DLD1 (cell line): ENCODE measurements around the gene ELK3.

ENCODE experiments used
- in situ Hi-C: cut with HindIII; loops from 2 replicates; pipeline ENCODE4 v1.10.0; 2017; ENCODE audit warnings: low sequenced_read_pairs

ELK3 gene

GRCh38 chr12:96256672-96257361 is 62.6 kb downstream of the ELK3 start:
- in situ Hi-C loops, result no loop called here

GRCh38 chr12:96257550-96258103 is 63.5 kb downstream of the ELK3 start:
- in situ Hi-C loops, result no loop called here

- in situ Hi-C loops, result no loop called here
Measured at GRCh38 chr12:96258104-96258961, 64.2 kb downstream of the ELK3 start.

GRCh38 chr12:96260231-96260630 is 66.1 kb downstream of the ELK3 start:
- in situ Hi-C loops, result no loop called here

- in situ Hi-C loops, result no loop called here
Measured at GRCh38 chr12:96260644-96261043, 66.5 kb downstream of the ELK3 start.

- in situ Hi-C loops, result no loop called here
Measured at GRCh38 chr12:96261557-96261956, 67.4 kb downstream of the ELK3 start.

GRCh38 chr12:96263449-96263902 is 69.3 kb downstream of the ELK3 start:
- in situ Hi-C loops, result no loop called here

- in situ Hi-C loops, result no loop called here
Measured at GRCh38 chr12:96265400-96265799, 71.2 kb downstream of the ELK3 start.

- in situ Hi-C loops, result no loop called here
Measured at GRCh38 chr12:96265836-96266235, 71.7 kb downstream of the ELK3 start.

- in situ Hi-C loops, result no loop called here
Measured at GRCh38 chr12:96266238-96266637, 72.1 kb downstream of the ELK3 start.

GRCh38 chr12:96271469-96272199 is 77.5 kb downstream of the ELK3 start:
- in situ Hi-C loops, result no loop called here

- in situ Hi-C loops, result no loop called here
Measured at GRCh38 chr12:96274331-96274730, 80.2 kb downstream of the ELK3 start.

GRCh38 chr12:96285158-96285557 is 91.0 kb downstream of the ELK3 start:
- in situ Hi-C loops, result no loop called here

GRCh38 chr12:96289067-96289466 is 94.9 kb downstream of the ELK3 start:
- in situ Hi-C loops, result no loop called here

GRCh38 chr12:96293093-96293492 is 98.9 kb downstream of the ELK3 start:
- in situ Hi-C loops, result no loop called here

- in situ Hi-C loops, result no loop called here
Measured at GRCh38 chr12:96294831-96295230, 100.7 kb downstream of the ELK3 start.

GRCh38 chr12:96295532-96296160 is 101.5 kb downstream of the ELK3 start:
- in situ Hi-C loops, result no loop called here

GRCh38 chr12:96297504-96297903 is 103.3 kb downstream of the ELK3 start:
- in situ Hi-C loops, result no loop called here

GRCh38 chr12:96300064-96300463 is 105.9 kb downstream of the ELK3 start:
- in situ Hi-C loops, result no loop called here

GRCh38 chr12:96301732-96302131 is 107.6 kb downstream of the ELK3 start:
- in situ Hi-C loops, result no loop called here
